RCC 7860 (cell line): Measurements from ENCODE around the gene DPF3.

Experiments used
- DNase-seq: peaks from one replicate; pipeline ENCODE4 v3.0.0-alpha.2; 2015; ENCODE audit warnings: low spot score
- FAIRE-seq: peaks from 2 replicates; lab custom pipeline; 2012; peaks lifted over from hg19 to GRCh38; lab: Jason Lieb, UNC

DPF3 gene

DNA sequence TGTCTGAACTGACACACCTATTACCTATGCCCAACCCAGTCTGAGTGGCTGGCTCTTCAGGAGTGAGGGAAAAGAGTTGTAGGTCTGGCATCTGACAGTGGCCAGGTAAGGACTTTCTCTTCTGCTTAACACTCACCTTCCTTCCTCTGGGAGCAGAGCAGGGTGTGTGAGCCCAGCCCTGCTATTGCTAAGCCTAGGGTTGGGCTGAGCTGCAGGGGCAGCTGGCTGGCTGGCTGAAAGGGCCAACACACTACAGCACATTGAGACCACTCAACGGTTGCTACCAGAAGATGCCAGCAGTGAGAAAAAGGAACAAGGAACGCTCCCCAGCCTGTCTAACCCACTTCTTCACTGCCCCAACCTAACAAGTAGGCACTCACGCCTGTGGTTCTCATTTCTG is 201.2 kb downstream of the DPF3 start:
- FAIRE-seq (no peak), DNase-seq (no peak)

GRCh38 chr14:72690324-72690723 is 203.6 kb downstream of the DPF3 start:
- no peak for FAIRE-seq
- no peak for DNase-seq

DNA sequence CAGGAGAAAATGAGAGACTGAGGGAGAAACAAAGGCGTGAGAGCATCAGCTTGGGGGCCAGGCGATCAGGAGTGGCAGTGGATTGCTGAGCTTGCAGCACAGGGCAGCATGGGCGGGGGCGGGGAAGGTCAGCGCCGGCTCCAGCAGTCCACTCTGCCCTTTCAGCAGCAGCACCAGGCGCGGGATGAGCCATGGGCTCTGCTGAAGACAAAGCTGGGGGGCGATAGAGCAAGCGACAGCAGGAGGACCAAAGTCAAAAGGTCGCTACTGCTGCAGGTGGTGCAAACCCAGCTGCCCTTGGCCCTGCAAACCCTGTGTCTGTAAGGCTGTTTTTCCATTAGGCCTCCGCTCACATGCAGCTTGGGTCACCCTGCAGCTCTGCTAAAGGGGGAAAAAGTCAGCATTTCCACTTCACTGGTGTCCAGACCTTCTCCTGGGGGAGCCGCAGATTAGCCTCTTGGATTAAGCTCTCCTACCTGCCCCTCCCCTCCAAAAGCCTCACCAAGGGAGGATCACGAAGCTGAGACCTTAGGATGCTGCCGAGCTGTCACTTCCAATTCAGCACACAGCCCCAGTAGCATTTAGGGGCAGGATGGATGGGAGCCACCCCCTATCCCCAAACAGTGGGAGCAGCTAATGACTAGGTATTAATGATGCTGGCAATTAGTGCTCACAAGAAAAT is 204.8 kb downstream of the DPF3 start:
- FAIRE-seq = no peak
- DNase-seq = no peak

GRCh38 chr14:72686832-72687231 is 207.1 kb downstream of the DPF3 start:
- DNase-seq (no peak), FAIRE-seq (no peak)

DNA sequence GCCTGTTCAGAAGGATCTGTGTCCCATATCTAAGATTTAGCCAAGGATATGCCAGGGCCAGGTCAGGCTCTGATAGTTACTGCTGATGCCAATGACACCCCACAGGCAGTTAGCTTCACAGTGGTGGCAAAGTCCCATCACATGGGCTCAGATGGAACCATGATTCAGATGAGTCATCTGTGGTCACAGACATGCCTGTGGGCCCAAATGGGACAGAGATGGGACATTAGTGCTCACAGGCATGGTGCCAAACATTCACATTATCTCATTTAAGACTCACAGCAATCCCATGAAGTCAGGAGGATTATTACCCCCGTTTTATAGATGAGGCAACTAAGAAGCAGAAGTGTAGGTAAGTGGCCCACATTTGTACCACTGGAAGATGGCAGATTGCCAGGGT is 207.8 kb downstream of the DPF3 start:
- FAIRE-seq (no peak), DNase-seq (peak; percentile 23)

- FAIRE-seq = no peak
- DNase-seq = no peak
Observed at GRCh38 chr14:72685456-72685855, 208.4 kb downstream of the DPF3 start.

- DNase-seq = no peak
- FAIRE-seq = no peak
Observed at GRCh38 chr14:72683787-72684186, 210.1 kb downstream of the DPF3 start.

DNA sequence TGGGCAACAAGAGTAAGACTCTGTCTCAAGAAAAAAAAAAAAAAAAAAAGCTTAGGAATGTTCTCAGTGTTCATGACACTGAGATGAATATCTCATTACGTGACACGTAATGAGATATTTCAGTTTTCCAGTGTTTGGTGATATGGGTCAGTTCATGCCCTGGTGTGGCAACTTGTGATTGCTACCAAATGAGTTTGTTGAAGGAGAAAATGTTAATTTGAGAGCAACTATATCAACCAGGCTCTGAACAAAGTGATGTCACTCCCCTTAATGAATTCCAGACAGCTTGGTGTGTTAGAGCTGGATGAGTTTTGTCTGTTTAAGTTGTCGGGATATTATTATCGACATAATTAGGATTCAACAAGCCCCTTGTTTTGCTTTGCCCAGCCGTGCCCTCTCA is 211.7 kb downstream of the DPF3 start:
- DNase-seq (no peak), FAIRE-seq (no peak)

- DNase-seq = no peak
- FAIRE-seq = no peak
Observed at GRCh38 chr14:72680853-72681640, 212.9 kb downstream of the DPF3 start.

DNA sequence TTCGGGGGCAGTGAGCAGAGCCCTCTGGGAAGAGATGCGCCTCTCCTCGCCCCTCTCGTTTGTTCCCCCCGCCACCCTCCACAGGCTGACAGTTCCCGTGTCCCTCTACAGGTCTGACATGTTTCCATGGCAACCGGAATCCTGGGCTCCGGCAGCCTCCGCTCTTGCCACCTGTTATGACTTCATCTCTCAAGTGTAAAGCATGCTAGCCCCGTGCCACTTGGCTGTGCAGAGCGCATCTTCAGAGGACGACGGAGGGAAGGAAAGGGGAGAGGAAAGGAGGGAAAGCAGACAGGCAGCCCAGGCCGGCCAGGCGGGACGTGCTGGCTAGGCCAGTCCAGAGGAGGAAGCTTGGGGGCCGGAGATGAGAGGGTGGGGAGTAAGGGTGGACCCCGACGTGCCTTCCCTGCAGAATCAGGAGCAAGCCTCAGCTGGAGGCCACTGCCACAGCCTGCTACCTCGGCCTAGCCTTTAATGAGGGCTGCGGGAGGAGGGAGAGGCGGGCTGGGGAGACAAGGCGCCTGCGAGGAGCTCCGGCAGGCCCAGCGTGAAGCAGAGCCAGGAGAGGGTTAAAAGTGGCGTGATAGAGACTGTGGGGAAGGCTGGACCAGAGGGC is 214.3 kb downstream of the DPF3 start:
- DNase-seq = no peak
- no peak for FAIRE-seq

DNA sequence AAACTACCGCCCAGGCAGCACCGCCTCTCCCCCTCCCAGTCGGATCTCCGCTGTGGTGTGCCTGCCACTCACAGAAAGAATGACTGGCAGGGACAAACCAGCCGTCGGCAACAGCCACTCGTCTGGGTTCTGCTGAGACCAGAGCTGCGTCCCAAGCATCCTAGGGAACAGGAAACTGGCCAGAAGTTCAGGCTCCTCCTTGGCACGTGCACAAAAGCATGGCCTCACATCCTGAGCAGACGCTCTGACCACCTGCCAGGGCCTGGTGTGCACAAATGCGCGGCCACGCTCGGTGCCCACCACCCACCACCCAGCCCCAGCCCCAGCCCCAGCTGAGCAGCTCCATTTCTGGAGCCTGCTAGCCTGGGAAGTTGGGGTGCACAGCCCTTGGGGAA is 214.8 kb downstream of the DPF3 start:
- no peak for FAIRE-seq

GRCh38 chr14:72678356-72678755 is 215.5 kb downstream of the DPF3 start:
- no peak for FAIRE-seq
- DNase-seq = no peak

More for the DNA sequence above, 214.8 kb downstream of the DPF3 start:
- DNase-seq = no peak

DNA sequence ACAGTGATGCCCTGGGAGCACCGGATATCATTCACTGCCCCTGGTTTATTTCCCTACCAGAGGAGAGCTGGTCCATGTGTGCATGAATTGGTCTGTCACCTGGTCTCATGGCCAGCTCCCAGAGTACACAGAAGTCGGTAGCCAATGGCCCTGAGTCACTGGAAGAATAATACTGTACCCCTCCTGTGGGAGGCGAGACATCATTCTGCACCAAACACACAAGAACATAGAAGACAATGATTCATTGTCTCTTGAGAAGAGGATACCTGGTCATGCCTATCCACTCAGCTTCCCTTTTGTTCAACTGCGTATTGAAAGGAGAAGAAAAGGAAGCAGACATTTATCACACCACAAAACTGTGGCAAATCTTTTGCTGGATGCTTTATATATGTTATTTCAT is 216.2 kb downstream of the DPF3 start:
- no peak for FAIRE-seq
- peak; percentile 4 for DNase-seq

GRCh38 chr14:72675126-72675525 is 218.8 kb downstream of the DPF3 start:
- FAIRE-seq (no peak), DNase-seq (no peak)

- DNase-seq (no peak), FAIRE-seq (no peak)
Observed at GRCh38 chr14:72673179-72673578, 220.7 kb downstream of the DPF3 start.

- DNase-seq = peak; percentile 45
- no peak for FAIRE-seq
Observed at GRCh38 chr14:72666610-72667009, 227.3 kb downstream of the DPF3 start.

GRCh38 chr14:72665259-72665658 is 228.6 kb downstream of the DPF3 start:
- peak; percentile 85 for FAIRE-seq

DNA sequence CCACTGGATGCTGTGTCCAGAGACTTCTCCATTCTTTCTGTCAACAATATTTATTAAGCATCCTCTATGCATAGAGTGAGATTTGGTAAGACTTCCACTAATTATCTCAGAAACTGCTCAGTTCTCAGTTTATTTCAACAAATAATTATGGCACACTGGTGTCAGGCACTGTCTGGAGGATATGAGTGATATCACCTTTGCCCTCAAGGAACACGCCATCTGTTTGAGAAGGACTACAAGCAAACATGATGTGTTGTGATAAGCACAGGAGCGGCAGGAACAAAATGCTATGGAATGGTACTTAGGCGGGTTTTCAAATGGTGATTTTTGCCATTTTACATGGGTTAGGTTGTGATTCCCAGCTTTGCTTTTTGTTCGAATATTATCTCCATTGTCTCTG is 229.2 kb downstream of the DPF3 start:
- DNase-seq (no peak), FAIRE-seq (no peak)

More at GRCh38 chr14:72665259-72665658, 228.6 kb downstream of the DPF3 start:
- DNase-seq = peak; percentile 93

DNA sequence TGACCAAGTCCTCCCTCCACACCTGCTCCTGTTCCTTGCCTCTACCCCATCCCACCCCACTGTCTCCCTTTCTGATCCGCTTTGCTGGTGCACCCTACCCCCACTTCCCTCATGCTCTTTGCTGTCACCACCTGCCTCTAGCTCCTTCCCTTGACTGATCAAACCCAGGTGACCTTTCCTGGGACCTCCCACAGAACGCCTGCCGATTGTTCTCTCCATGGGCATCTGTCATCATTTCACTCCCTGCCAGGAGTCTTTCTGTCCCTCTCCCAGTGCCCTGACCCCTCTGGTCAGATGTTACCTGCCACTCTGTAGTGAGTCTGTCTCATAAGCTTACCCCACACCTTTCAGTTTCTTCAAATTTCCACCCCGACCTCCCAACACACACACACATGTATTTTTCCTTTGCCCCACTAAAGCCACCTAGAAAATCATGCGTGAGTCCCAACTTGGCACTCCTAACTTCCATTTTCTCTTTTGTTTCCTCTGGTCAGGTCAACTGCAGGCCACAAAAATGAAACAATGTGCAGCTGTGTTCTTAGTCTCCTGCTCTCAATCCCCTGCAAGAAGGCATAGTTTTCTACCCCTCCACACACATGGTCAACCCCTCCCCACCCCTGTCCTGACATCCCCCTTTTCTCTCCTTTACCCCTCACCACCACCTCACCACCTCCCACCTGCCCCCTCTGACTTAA is 229.8 kb downstream of the DPF3 start:
- FAIRE-seq = no peak
- no peak for DNase-seq

DNA sequence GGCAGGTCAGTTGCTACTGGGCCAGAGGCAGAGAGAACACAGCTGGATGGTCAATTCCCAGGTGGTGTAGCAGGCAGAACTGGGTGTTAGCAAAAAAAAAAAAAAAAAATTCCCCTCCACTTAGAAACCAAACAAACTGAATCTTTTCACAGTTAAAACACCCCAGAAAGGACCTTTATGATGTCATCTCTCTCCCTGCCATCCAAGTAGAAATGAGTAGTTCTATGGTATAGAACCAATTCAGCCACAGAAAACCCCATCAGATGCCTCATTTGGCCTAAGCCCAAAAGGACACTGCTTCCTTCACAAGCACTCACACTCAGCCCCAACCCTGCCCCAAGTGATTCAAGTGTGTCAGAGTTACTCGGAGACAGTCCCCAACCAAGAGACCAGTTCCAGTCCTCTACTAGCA is 230.8 kb downstream of the DPF3 start:
- FAIRE-seq = no peak
- no peak for DNase-seq

DNA sequence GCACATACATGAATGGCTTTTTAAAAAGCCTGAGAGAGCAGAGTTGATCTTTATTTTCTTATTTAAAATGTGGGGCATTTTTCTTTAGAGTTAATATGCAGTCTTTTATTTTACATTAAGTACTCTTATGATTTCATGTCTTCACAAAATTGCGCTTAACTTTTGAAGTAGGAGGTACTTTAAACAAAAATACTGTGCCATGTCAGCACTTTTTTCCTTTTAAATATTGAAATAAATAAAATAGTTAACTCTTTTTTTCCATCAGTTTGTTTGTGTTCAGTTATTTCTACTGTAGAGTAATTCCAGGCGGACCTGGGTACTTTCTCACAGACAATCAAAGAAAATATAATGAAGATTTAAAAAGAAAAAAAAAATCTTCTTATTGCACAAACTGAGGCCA is 231.7 kb downstream of the DPF3 start:
- DNase-seq = no peak

More for the DNA sequence above, 231.7 kb downstream of the DPF3 start:
- no peak for FAIRE-seq
